Liver (tissue), 3 donors: ENCODE measurements around the gene SUGP2.

ENCODE experiments used
- CTCF ChIP-seq: fragments of 150-350 bp; IDR thresholded peaks from 2 replicates; pipeline ENCODE4 v1.5.1; 2017; ENCODE audit warnings: improper control_type of control experiment, low read depth, low read length; ENCODE audit not compliant: missing input control
- EGR1 ChIP-seq, 2 donors: IDR thresholded peaks; 2 replicates each; pipeline ENCODE4 v1.6.1; 2016 to 2018; ENCODE audit warnings: antibody characterized with exemption in 2 of 2, low read depth in 2 of 2
- GABPA ChIP-seq, 2 donors: IDR thresholded peaks in 1 of 2; conservative IDR thresholded peaks in 1 of 2; 2 replicates each; pipeline ENCODE4 v1.6.1; 2016; ENCODE audit warnings: antibody characterized with exemption in 2 of 2, mild to moderate bottlenecking in 1 of 2, moderate library complexity in 1 of 2
- JUND ChIP-seq, 2 donors: IDR thresholded peaks; 2 replicates each; pipeline ENCODE4 v1.6.1; 2016; ENCODE audit warnings: antibody characterized with exemption in 2 of 2
- MAX ChIP-seq: IDR thresholded peaks from 2 replicates; pipeline ENCODE4 v1.6.1; 2016; ENCODE audit warnings: antibody characterized with exemption
- RAD21 ChIP-seq, 2 donors: IDR thresholded peaks; 2 replicates each; pipeline ENCODE4 v1.6.1; 2016; ENCODE audit warnings: antibody characterized with exemption in 2 of 2, mild to moderate bottlenecking in 2 of 2
- REST ChIP-seq: IDR thresholded peaks from 2 replicates; pipeline ENCODE4 v1.6.1; 2016; ENCODE audit warnings: antibody characterized with exemption, mild to moderate bottlenecking
- RXRA ChIP-seq, 2 donors: IDR thresholded peaks; 2 replicates each; pipeline ENCODE4 v1.6.1; 2017 to 2018; ENCODE audit warnings: antibody characterized with exemption in 2 of 2, mild to moderate bottlenecking in 1 of 2
- SP1 ChIP-seq: IDR thresholded peaks from 2 replicates; pipeline ENCODE4 v1.6.1; 2018; ENCODE audit warnings: antibody characterized with exemption, mild to moderate bottlenecking
- YY1 ChIP-seq: IDR thresholded peaks from 2 replicates; pipeline ENCODE4 v1.6.1; 2016; ENCODE audit warnings: antibody characterized with exemption, mild to moderate bottlenecking
- ZBTB33 ChIP-seq: IDR thresholded peaks from 2 replicates; pipeline ENCODE4 v1.6.1; 2016; ENCODE audit warnings: antibody characterized with exemption
- donor health status: healthy.
- donor health status: healthy.

- TF ChIP-seq CTCF (no peak), RXRA (IDR thresholded peaks at IDR 0.05) (no peak), MAX (no peak), JUND (IDR thresholded peaks at IDR 0.05) (no peak), YY1 (no peak), REST (no peak), RAD21 (IDR thresholded peaks at IDR 0.05) (no peak), SP1 (no peak), ZBTB33 (no peak), GABPA (IDR thresholded peaks at IDR 0.05 in 1 of 2, conservative IDR thresholded peaks at IDR 0.05 in 1 of 2) (no peak), EGR1 (IDR thresholded peaks at IDR 0.05; ENCODE audit: low read depth in 2 of 2) (no peak)
These were observed 22.4 kb upstream of the SUGP2 start for GRCh38 chr19:19055701-19056100.
